ENCODE results near the gene SUN1.

Gene SUN1

DNA sequence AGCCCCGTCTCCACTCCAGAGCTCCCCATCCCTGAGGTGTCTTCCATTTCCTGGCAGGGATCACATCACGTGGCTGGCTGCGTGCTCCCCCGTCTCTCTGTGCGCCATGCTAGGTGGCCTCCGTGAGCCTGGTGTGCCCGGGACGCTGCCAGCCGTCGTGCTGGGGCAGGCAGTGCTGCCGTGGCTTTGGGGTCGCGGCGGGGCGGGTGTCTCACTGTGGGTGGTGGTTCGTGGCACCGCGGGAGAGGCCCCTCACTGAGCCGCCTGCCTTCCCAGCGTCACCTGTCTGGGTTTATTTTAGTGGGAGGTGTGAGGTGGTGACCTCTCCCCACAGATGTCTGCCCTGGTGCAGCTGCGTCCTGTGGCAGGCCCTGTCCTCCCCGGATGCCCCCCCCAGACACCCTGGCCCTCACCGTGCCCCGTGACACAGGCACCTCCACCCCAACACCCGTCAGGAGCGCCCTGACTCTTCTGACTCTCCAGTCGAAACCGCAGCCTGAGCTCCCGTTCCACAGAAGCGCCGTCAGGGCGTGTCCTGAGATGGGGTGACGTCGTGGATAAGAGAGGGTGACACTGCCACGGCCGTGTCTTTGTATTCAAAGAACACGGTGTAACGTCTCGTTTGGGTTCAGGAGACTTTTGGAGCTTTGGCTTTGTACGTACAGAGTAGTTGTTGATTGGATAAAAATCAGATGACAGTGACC, 62.0 kb downstream of the SUN1 start:
- DNase-seq, result no peak

DNA sequence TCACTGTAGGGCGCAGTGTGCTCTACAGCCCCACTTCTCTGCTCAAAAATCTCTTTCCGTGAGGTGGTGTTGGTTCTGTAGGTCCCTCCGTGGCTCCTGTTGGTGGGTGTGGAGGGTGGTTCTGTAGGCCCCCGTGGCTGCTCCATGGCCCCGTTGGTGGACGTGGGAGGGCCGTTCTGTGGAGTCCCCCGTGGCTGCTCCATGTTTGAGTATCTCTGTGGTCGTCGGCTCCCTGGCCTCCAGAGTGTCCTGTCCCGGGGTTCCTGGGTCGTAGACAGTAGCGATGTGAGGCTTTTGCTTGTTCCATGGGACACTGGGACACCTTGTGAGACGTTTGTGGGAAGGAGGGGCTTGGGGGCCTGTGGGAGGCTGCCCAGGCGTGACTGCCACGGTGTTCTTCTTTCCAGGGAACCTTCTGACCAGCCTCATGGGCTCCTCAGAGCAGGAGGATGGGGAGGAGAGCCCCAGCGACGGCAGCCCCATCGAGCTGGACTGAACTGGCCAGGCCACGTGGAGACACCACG, 62.7 kb downstream of the SUN1 start:
- DNase-seq, result no peak

DNA sequence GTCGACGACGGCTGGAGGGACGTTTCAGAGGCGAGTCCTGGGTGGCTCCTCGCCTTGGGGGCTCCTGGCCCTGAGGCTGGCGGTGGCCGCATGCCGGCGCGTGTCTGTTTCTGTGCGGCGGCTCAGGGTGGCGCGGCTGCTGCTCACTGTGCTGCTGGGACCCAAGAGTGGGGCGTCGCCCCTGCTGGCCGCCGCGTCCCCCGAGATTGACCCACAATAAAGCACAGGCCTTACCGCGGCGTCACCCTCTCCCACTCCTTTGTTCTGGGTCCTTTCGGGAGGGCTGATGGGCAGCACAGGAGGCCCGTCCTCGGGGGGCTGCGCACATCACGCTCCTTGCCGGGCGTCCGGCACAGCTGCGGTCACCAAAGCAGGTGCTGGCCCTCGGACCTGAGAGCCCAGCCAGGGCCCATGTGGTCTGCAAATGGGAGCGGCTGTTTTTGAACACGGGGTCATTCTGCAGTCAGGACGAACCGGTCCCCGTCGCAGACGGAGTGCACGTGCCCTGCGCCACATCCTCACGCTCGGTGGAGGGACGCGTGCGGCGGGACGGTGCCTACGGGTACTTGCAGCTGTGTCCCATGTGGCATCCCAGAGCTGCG, 63.3 kb downstream of the SUN1 start:
- no peak for DNase-seq

DNA sequence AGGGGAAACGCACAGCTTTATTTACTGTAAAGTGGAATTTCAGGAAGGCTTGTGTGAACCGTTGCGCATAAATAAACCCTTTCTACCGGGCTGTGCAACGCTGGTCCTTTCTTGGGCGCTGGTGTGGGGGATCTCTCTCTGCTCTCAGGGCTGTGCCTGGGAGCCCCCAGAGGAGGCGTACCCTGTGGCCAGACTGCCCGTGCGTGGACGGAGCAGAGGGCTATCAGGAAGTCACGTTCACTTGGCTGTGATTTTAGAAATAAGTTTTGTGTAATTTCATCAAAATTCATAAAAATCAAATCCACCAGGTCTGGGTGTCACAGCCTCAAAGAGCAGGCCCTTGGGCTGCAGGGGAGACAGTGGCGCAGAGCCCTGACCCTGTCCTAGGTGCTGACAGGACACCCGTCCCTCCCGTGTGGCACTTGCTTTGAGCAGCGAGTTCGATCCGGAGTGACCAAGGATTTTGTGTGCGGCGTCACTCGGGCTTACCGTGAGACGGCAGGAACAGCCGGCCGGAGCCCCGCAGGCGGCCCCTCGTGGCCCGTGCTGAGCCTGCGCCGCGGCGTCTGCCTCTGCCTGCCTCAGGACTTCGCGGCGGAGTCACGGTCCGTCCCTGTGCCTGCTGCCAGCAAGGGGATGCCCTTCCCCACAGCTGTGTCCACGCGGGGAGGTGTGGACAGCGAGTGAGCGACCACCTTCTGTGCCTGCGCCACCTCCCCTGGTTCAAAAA, 64.2 kb downstream of the SUN1 start:
- no peak for DNase-seq

DNA sequence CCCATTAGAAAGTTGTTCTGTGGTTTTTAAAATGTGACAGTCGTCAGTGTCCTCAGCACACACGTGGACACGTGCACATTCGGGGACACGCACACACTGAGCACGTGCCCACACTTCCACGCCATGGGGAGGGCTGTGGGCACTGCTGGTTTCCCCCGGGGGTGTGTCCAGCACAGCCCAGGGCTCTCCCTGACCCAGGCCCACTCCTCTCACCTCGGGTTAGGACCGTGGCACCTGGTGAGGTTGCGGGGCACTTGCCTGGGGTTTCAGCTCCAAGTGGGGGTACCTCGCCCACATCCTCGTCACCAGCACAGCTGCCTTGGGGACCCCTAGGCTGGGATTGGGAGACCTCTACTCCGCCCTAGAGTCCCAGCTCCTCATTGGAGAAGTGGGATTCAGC, 64.8 kb downstream of the SUN1 start:
- DNase-seq, result no peak

DNA sequence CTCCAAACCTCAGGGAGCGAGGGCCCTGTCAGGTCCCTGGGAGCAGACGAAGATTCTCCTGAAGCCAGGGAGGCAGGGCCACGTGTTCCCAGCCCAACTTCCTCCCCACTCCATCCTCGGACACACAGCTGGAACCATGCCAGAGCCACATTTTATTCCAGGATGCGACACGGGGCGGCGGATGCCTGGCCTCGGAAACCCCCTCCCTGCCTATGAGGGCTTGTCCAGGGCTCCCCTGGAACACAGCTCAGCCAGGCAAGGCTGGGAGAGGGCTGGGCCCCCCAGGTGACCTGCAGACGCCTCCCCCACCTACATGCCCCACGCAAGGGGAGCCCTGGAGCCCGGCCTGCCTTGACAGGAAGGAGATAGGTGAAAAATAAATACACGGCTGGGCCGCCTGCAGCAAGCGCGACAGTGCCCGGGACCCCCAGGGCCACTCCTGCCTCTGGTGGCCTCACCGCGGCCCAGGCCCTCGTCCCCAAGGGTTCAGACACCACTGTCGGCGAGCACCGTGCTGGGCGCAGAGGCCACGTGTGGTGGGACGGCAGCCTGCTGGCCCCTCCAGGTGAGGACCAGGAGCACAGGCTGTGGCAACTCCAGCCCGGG, 65.6 kb downstream of the SUN1 start:
- peak; percentile 66 for DNase-seq

DNA sequence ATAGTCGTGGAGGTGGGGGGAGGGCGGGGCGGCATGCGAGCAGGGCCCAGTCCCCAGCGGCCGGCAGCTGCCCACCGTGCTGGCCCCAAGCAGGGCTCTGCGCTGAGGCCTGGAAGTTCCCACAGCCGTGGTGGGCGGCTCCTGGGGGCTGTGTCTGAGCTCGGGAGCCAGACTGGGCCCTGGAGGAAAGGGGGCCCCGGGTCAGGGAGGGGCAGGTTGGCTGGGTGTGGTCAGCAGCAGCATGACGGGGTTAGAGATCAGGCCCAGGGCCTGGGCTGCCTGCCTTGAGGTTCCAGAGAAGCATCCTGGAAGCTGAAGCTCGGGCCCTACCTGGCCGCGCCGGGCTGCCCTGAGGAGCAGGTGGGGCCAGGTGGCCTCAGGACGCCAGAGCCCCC, 66.2 kb downstream of the SUN1 start:
- DNase-seq, result no peak

DNA sequence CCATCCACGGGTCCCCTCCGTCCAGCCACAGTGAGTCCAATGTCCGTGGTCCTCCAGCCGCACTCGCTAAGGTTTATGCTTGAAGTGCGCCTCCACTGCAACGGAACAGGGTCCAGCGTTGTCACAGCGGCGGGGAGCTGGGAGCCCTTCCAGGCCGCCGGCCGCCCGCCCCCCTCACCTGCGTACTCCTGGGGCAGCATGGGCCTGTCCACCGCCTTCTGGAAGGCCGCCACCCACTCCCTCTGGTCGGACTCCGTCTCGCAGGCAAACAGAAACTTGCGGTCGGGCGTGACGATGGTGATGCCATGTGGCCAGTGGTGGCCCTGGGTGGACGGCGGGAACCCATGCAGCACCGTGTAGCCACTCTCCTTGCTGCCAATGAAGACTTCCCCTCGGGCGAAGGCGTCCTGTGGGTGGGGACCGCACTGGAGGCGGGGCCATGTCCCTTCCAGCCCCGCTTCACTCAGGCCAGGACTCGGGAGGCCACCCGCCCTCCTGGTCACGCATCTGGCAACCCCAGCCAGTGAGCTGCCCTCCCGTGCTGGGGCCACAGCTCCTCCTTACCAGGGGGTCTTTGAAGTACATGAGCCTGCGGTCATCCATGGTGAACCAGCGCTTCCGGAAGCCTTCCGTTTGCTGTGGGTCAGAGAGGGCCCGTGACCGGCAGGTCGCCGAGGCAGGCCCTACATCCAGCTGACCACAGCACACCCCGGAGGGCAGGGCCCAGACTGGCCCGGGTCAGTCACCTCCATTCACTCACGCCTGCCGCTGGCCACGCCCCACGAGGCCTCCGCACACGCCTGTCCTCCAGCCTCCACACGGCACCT, 66.8 kb downstream of the SUN1 start:
- no peak for DNase-seq

DNA sequence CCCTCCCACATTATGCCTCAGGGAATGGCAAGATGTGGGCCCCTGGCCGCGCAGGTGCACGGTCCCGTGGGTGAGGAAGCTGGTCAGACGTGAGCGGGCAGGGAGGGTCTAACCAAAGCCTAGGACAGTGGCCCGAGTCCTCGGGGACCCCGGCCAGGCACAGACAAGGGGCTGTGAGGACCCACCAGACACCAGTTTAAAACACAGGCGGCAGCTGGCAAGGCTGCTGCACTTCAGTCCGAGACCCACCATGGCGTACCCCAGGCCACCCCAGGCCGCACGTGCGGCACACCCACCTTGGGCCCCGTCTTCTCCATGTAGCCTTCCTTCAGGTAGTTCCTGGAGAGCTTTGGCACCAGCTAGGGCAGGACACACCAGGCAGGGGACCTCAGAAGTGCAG, 67.5 kb downstream of the SUN1 start:
- no peak for DNase-seq

DNA sequence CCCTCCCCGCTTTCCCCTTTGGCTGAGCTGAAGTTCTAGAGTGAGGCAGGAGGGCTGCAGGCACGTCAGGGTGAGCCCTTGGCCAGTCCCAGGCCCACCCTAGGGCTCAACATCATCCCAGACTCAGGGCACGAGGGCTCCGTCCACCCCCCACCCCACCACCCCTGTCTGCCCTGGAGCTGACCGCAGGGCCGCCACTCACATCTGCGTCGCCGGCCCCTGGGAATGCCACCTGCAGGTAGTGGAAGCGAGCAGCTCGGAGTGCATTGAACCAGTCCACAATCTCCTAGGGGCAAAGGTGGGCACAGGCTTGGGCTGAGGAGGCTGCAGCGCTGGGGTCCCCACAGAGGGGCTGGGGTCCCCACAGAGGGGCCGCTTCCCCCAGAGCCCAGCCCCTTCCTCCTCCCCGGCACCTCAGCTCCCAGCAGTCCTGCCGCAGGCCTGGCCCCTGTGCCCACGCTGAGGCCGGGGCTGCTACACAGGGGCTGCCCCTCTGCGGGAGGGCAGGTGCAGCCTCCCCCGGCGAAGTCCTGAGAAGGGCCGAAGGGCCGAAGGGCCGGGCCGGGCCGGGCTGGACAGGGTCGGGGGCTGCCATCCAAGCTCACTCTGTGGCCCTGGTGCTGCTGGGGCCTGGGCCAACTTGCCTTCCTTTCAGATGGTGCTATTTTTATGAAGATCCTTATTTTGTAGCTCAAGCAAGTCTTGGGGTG, 68.2 kb downstream of the SUN1 start:
- no peak for DNase-seq

DNA sequence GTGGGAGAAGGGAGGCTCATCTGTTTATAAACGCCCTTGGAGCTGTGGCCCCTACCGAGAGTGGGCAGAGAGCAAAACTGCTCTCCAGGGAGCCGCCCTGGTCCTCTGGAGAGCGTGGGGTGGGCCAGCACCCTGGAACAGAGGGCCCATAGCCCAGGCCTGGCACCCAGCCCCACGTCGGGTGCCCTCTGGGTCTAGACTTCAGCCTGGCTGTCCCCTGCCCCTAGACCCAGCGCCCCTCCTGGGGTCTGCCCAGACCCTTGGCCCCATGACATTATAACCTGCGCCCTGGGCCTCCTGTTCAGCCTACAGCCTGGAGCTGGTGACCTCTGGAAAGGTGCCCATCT, 68.7 kb downstream of the SUN1 start:
- no peak for DNase-seq

DNA sequence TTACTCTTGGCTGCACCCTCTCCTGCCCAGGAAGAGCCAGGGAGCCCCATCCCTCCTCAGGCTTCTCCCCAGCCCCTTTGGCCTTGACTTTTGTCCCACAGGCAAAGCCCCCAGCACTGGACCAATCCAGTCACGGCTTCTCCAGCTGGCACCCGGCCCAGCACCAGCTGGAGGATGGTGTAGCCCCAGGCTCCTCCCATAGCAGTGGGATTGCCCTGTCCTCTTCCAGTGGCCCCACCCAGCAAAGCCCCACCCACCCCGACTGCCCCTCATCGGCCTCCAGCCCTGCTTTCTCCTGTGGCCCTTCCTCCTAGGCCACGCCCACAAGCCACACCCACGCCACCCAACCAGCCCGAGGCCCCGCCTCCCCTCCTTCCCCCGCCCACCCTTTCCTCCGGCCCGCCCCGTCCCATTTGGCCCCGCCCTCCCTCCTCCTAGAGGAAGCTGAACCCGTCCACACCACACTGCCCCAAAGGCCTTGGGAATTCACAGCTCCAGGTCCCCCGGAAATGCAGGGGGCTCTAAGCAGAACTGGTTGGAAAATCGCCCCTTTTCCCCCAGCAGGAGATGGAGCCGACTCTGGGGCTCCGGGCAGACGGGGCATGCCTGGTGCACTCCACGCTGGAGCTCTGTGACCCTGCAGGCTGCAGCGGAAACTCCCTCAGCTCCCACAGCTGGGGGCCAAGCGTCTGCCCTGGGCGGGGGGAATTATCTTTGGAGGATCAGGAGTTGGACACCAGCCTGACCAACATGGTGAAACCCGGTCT, 69.3 kb downstream of the SUN1 start:
- DNase-seq, result peak; percentile 84

DNA sequence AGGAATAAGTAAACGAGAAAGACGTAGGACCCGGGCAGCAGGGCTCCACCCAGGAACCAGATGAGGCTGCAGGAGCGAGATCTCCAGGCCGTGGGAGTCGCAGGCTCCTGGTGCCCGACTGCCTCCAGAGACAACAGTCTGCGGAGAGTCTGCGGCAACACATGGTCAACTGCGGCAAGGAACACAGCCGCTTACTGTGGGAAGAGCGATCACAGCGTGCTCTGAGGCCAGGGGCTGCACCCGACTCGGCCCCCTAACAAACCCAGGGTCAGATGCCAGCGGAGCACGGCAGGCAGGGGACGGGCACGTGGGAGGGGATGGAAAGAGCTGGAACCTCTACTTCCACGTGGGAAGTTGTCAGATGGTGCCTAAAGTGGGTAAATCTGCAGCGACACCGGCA, 70.7 kb downstream of the SUN1 start:
- no peak for DNase-seq

DNA sequence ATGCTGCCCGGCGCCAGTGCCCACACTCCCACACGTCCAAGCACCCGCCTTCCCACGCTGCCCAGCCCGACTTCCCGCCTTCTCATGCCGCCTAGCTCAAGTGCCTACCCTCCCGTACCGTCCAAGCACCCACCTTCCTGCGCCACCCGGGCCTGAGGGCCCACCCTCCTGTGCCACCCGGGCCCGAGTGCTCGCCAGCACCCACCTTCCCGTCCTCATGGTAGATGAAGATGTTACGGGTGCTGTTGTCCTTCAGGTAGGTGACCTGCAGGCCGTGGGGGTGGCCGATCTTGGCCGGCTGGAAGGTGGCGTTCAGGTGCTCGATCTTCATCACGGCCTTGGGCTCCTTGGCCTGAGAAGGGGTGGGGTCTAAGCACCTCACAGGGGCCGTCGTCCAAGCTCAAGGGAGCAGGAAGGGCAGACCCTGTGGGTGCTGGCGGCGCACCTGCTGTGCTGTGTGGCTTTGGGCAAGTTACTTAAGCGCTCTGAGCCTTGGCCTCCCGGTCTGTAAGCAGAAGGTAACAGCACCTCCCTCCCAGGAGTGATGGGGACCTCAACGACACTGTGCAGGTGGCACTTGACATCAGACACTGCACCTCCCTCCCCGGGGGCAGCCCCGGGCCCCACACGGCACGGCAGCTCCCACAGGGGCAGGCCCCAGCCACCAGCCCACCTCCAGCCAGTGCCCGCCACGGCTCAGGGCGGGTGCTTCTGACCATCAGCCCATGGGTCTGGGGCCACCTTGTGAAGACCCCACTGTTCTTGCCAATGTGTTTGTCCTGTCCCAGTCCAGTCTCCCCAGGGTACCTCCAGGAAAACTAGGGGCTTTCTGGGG, 71.9 kb downstream of the SUN1 start:
- no peak for DNase-seq

DNA sequence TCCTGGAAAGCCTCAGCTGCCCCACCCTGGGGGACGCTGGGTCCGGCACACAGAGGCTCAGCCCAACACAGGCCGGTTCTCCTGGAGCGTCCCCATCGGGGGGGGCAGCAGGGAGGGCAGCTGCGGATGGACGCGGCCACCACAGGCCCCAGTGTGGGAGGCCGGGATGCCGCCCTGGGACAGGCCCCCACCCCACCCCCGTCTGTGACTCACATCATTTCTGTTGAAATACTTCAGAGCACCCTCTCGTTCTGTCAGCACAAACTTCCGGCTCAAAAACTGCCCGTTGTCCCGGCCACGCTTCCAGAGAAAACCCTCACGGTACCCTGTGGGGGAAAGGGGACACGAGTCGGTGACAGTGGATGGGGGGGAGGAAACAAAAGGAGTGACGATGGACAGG, 72.6 kb downstream of the SUN1 start:
- no peak for DNase-seq

DNA sequence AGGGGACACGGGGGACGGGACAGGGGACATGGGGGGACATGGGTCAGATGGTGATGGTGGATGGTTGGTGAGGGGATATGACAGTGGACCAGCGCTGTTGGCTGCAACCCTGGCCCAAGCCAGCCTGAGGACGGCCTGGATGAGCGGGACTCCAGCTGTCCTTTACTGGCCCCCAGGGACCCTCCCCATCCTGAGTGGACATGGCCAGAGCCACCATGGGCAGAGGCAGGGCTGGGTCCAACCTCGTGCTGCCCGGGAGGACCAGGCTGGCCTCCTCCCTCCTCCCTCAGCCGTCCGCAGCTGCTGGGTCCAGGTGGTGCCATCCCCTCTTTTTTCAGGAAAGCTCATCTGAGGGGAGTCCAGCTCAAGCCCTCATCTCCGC, 74.5 kb downstream of the SUN1 start:
- no peak for DNase-seq

DNA sequence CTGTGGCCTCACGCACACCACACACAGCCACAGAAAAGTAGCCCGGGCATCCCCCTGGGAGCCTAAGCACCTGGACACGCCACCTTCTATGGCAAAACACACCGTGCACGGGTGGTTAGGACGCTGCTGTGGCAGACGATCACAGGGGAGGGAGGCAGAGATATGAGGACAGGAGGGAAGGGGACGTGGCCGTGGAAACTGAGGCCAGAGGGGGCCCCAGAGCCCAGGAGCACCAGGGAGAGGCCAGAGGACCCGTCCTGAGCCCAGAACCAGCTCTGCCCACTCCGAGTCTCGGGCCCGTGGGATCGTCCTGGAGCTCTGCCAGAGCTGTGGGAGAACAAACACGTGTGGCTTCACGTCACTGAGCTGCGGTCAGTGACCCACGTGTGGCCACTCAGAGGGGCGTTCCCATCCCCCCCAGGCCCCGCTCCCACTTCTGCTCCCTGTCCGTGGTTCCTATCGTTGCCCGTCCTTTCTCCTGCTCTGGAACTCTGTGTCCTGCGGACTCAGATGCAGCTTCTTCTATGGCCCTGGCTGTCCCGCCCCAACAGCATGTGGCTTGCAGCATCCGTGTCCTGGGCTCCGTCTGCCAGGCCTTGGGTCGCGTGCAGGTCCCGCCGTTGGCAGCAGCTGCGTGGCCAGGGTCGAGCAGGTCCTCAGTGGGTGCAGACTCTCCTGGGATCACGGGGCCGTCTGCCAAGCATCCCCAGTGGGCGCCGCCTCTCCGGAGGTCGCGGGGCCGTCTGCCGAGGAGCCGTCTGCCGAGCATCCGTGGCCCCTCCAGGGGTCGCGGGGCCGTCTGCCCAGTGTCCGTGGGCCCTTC, 75.1 kb downstream of the SUN1 start:
- DNase-seq, result no peak

DNA sequence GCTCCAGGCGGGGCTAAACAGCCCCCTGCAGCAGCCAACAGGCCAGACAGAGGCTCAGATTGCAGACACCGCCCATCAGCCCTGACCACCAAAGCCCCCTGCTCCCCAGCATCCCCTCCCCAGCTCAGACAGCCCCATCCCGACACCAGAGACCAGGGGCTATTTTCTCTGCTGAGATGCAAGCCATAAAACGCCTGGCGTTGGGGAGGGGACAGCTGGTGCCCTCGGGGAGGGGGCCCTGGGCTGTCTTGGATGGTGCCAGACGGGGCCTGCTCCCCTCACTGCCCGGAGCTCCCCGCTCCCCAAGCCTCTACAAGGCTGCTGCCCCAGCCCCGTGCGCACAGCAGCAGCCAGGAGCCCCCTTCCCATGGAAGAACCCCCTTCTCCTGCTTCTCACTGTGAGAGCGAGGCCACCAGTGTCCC, 75.9 kb downstream of the SUN1 start:
- DNase-seq, result no peak

DNA sequence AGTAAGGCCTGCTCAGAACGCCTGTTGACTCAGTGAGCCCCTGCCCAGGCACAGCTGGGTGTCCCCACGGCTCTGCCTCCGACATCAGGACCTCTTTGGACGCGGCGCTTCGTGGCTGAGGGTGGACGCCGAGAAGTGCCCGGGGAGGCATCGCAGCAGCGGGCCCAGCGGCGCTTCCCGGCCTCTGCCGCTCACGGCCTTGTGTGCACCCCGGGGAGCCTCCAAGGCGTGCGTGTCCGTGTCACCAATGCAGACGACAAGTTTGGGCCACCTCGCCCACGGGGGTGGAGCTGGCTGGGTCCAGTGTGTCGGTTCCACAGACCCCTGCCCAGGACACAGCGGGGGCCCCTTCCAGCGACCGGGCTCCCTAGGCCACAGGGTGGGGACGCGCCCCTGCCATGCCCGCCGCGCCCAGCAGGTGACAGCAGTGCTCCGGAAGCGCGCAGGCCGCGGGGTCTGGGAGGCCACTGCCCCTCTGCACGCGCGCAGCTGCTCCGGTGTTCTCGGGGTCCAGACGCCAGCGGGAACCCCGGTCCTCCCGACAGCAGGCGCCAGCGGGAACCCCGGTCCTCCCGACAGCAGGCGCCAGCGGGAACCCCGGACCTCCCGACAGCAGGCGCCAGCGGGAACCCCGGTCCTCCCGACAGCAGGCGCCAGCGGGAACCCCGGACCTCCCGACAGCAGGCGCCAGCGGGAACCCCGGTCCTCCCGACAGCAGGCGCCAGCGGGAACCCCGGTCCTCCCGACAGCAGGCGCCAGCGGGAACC, 76.5 kb downstream of the SUN1 start:
- peak; percentile 77 for DNase-seq
